Esophagus squamous epithelium (tissue), 5 donors: Measurements from ENCODE around the gene KLF11. TPM values are rescaled to one million over a fixed set of nuclear protein-coding genes. Genes with fewer than 3 reads are reported as not detected.

Experiments used
- DNase-seq: peaks from one replicate; lab custom pipeline; 2025; lab: John Stamatoyannopoulos, UW
- H3K27ac ChIP-seq, 4 donors: fragments of 200-600 bp; sonication (generic); one replicate each; pipeline ENCODE4 v1.5.1; 2016 to 2019; ENCODE audit warnings: mild to moderate bottlenecking in 1 of 4
- H3K27me3 ChIP-seq, 4 donors: fragments of 200-600 bp; sonication (generic); 1 replicate in 3 of 4; 2 replicates in 1 of 4; pipeline versions ENCODE4 v1.5.1 to v1.6.0; 2017 to 2021; ENCODE audit warnings: antibody characterized with exemption in 1 of 4
- H3K36me3 ChIP-seq, 3 donors: fragments of 200-600 bp; sonication (generic); one replicate each; pipeline ENCODE4 v1.5.1; 2016 to 2019
- H3K4me1 ChIP-seq, 3 donors: fragments of 200-600 bp; sonication (generic); one replicate each; pipeline ENCODE4 v1.5.1; 2017 to 2019
- H3K4me3 ChIP-seq, 4 donors: fragments of 200-600 bp; sonication (generic); 1 replicate in 3 of 4; 2 replicates in 1 of 4; pipeline ENCODE4 v1.5.1; 2016 to 2019; ENCODE audit warnings: mild to moderate bottlenecking in 2 of 4, moderate library complexity in 1 of 4
- H3K9me3 ChIP-seq, 3 donors: fragments of 200-600 bp; sonication (generic); one replicate each; pipeline ENCODE4 v1.5.1; 2016 to 2019
- POLR2A ChIP-seq, 4 donors: fragments of 450-650 bp; IDR thresholded peaks; one replicate each; pipeline ENCODE4 v1.6.1; 2017; ENCODE audit warnings: antibody characterized with exemption in 4 of 4, mild to moderate bottlenecking in 4 of 4, moderate library complexity in 3 of 4
- WGBS, 2 donors: methylation state at CpG; one replicate each; pipeline ENCODE4 v1.1.5; 2018; 5-methylcytosine and 5-hydroxymethylcytosine counted together
- intact Hi-C: fragments of 100-400 bp; cut with DNase I; formaldehyde crosslinking; loops from one replicate; pipeline ENCODE4 v1.15.0; 2022
- total RNA-seq, 4 donors: library from RNA; depleted of rRNA; stranded (reverse); fragments of >200 nt; gene quantifications; one replicate each; pipeline ENCODE4 v1.1.0, GENCODE V29; 2016
- TF ChIP-seq, protein P1 (sequence below), 6 experiments: fragments of 450-650 bp in 4 of 6; fragments of 200-600 bp in 2 of 6; sonication (generic) in 2 of 6; IDR thresholded peaks; one replicate each; pipeline ENCODE4 v1.5.1; 2016 to 2019; ENCODE audit warnings: antibody characterized with exemption in 6 of 6, mild to moderate bottlenecking in 4 of 6, moderate library complexity in 4 of 6
- donor health status: DM: yes; HTN: yes; CAD: no.

The KLF11 gene
- total RNA-seq, 4 donors from 2014 or later: 2.2 to 13.2 (median 8.2) TPM

DNA sequence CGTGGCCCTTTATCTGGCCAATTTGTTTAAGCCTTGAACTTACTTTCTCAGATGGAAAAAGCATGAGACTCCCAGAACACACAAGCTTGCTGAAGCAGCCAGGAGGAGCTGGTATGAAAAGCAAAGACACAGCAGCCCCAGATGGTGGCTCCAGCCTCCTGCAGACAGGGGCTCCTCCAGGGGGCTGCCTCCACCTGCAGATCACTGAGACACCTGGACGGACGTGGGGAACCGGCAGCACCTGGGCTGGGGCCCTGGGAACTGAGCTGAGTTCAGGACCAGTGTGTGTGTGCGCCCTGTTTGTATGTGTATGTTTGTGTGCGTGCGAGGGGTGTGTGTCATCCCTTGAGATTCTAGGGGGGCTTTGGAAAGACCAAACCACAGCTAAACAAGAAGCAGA, 28.2 kb downstream of the KLF11 start:
- TF ChIP-seq POLR2A (IDR thresholded peaks at IDR 0.05): no peak
- TF ChIP-seq, protein P1, sequence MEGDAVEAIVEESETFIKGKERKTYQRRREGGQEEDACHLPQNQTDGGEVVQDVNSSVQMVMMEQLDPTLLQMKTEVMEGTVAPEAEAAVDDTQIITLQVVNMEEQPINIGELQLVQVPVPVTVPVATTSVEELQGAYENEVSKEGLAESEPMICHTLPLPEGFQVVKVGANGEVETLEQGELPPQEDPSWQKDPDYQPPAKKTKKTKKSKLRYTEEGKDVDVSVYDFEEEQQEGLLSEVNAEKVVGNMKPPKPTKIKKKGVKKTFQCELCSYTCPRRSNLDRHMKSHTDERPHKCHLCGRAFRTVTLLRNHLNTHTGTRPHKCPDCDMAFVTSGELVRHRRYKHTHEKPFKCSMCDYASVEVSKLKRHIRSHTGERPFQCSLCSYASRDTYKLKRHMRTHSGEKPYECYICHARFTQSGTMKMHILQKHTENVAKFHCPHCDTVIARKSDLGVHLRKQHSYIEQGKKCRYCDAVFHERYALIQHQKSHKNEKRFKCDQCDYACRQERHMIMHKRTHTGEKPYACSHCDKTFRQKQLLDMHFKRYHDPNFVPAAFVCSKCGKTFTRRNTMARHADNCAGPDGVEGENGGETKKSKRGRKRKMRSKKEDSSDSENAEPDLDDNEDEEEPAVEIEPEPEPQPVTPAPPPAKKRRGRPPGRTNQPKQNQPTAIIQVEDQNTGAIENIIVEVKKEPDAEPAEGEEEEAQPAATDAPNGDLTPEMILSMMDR (IDR thresholded peaks at IDR 0.05): no peak
- Histone ChIP-seq H3K4me1 (peaks cover 0 to 10% (median 0%) of the 10 kb centered on the region in 3 donors), H3K9me3 (no peaks in the 10 kb centered on the region), H3K27me3 (peaks cover 0 to 38% (median 0%) of the 10 kb centered on the region in 4 donors), H3K4me3 (no peak overlapping the region), H3K36me3 (no peaks in the 10 kb centered on the region), H3K27ac (no peak overlapping the region)
- WGBS, 2 donors: 88 to 96% methylated on average over 3 to 7 of the region's 7 CpGs
- intact Hi-C loops: loop anchor here (10.0 kb wide), 1 partner anchor 363 kb away; no protein-coding TSS in a partner anchor
- no peak for DNase-seq

- H3K27me3 ChIP-seq: peaks cover 0 to 49% (median 0%) of the 10 kb centered on the region in 4 donors
- H3K4me1 ChIP-seq: peaks cover 0 to 10% (median 0%) of the 10 kb centered on the region in 3 donors
Measured at GRCh38 chr2:10072656-10073480, 29.5 kb downstream of the KLF11 start.

DNA sequence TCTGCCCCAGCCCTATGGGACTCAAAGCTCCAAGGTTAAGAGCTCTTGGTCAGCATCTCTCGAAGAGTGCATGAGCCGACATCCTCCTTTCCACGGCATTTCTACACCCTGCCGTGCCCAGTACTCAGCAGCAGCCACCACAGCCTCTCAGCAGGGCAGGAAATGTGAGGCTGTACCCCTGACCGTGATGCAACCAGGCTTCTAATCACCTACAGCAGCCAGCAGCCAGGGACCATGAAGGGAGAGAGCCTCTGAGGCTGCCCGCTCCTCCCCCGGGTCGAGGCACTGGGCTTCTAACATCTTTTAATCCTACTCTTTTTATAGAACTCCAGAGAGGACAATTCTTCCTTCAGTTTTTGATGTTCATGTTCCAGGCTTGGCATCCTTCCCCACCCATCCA, 30.4 kb downstream of the KLF11 start:
- TF ChIP-seq POLR2A (IDR thresholded peaks at IDR 0.05): no peak
- TF ChIP-seq, protein P1 (IDR thresholded peaks at IDR 0.05): no peak

More at GRCh38 chr2:10072656-10073480, 29.5 kb downstream of the KLF11 start:
- intact Hi-C loops: loop anchor here (10.0 kb wide), 1 partner anchor 362 kb away; no protein-coding TSS in a partner anchor
- Histone ChIP-seq H3K9me3 (no peaks in the 10 kb centered on the region), H3K4me3 (no peak overlapping the region), H3K36me3 (no peaks in the 10 kb centered on the region), H3K27ac (no peak overlapping the region)
- no peak for DNase-seq
- TF ChIP-seq POLR2A (IDR thresholded peaks at IDR 0.05): no peak
- TF ChIP-seq, protein P1 (IDR thresholded peaks at IDR 0.05): peak; percentile 83 to 92 (median 90)
- WGBS, 2 donors: 47 to 51% methylated on average over 8 to 10 of the region's 20 CpGs

GRCh38 chr2:10075101-10075500, 31.8 kb downstream of the KLF11 start:
- Histone ChIP-seq H3K4me1 (peaks cover 3 to 28% (median 10%) of the 10 kb centered on the region in 3 donors), H3K27me3 (peaks cover 0 to 71% (median 0%) of the 10 kb centered on the region in 4 donors), H3K36me3 (no peaks in the 10 kb centered on the region), H3K27ac (no peak overlapping the region), H3K9me3 (no peaks in the 10 kb centered on the region), H3K4me3 (no peak overlapping the region)
- TF ChIP-seq POLR2A (IDR thresholded peaks at IDR 0.05): no peak
- TF ChIP-seq, protein P1 (IDR thresholded peaks at IDR 0.05): no peak
- WGBS, 2 donors: 70 to 73% methylated on average over 8 to 13 of the region's 13 CpGs
- DNase-seq: no peak
- intact Hi-C loops: loop anchor here (10.0 kb wide), 1 partner anchor 360 kb away; no protein-coding TSS in a partner anchor

More for the DNA sequence above, 30.4 kb downstream of the KLF11 start:
- intact Hi-C loops: loop anchor here (10.0 kb wide), 1 partner anchor 361 kb away; no protein-coding TSS in a partner anchor
- no peak overlapping the region for H3K27ac ChIP-seq
- 60 to 78% methylated on average over 5 to 8 of the region's 8 CpGs for WGBS, 2 donors
- H3K4me1 ChIP-seq: peaks cover 0 to 16% (median 0%) of the 10 kb centered on the region in 3 donors
- no peak for DNase-seq
- peaks cover 0 to 57% (median 0%) of the 10 kb centered on the region in 4 donors for H3K27me3 ChIP-seq
- no peaks in the 10 kb centered on the region for H3K9me3 ChIP-seq
- H3K36me3 ChIP-seq: no peaks in the 10 kb centered on the region
- H3K4me3 ChIP-seq: no peak overlapping the region
